K562 (cell line): ENCODE data around the gene CHMP4B. TPM values are rescaled to one million over a fixed set of nuclear protein-coding genes. Genes with fewer than 3 reads are reported as not detected.

Source experiments
- ATF1 ChIP-seq, 2 experiments: fragments of 450-650 bp in 1 of 2; IDR thresholded peaks; 2 replicates each; pipeline ENCODE4 v1.6.1; 2016; ENCODE audit warnings: missing compliant biosample characterization in 1 of 2, missing genetic modification characterization in 1 of 2
- CEBPZ ChIP-seq: fragments of 150-350 bp; IDR thresholded peaks from 2 replicates; pipeline ENCODE4 v1.6.1; 2014; ENCODE audit warnings: low read depth, mild to moderate bottlenecking, low read length, borderline replicate concordance
- DACH1 ChIP-seq: fragments of 450-650 bp; IDR thresholded peaks from 2 replicates; pipeline ENCODE4 v1.6.1; 2018; ENCODE audit not compliant: partially characterized antibody
- HDAC6 ChIP-seq: IDR thresholded peaks from 2 replicates; pipeline ENCODE4 v1.6.1; 2012; ENCODE audit warnings: low read depth, mild to moderate bottlenecking, control low read depth, inconsistent platforms, low read length, moderate library complexity
- HSF4 ChIP-seq: fragments of 250-450 bp; sonication (Bioruptor Pico); IDR thresholded peaks from 2 replicates; pipeline ENCODE4 v2.1.2; 2022; ENCODE audit warnings: mild to moderate bottlenecking, moderate library complexity, borderline replicate concordance
- SRSF7 ChIP-seq: fragments of 200-400 bp; formaldehyde crosslinking; optimal IDR thresholded peaks from 2 replicates; pipeline ENCODE3; 2017; ENCODE audit warnings: mild to moderate bottlenecking, low read depth, low read length
- ZBED1 ChIP-seq: IDR thresholded peaks from 2 replicates; pipeline ENCODE4 v1.6.1; 2014
- ZNF717 ChIP-seq: fragments of 250-450 bp; sonication (Bioruptor Pico); IDR thresholded peaks from 2 replicates; pipeline ENCODE4 v1.5.0; 2021
- polyA plus RNA-seq, 8 experiments: library from polyadenylated mRNA; depleted of rRNA in 4 of 8; stranded (reverse) in 5 of 8; unstranded in 3 of 8; fragments of >200 nt; fragmentation: Nextera tagmentation in 2 of 8; fragmentation: Illumina TruSeq in 1 of 8; extraction: Ambion mirVana in 2 of 8; extraction: Trizol in 1 of 8; gene quantifications; 2 replicates each; pipeline versions ENCODE4 v1.2.1 to v1.2.3, GENCODE V29; 2011 to 2014; ENCODE audit warnings: inconsistent platforms in 1 of 8, missing spikeins in 1 of 8
- total RNA-seq, 7 experiments: library from RNA; depleted of rRNA in 6 of 7; stranded (reverse); fragments of >200 nt in 6 of 7; fragmentation: Illumina TruSeq in 2 of 7; extraction: Trizol in 2 of 7; gene quantifications; 2 replicates each; pipeline versions ENCODE4 v1.2.1 to v1.2.3, GENCODE V29; 2011 to 2021; ENCODE audit warnings: low replicate concordance in 1 of 7

The CHMP4B gene
- total and polyA plus RNA-seq, 9 of the 15 experiments (the other 6 are each of a cell fraction or from before 2014, with no cell fraction given), result 1.8 to 64.7 (median 31.8) TPM

DNA sequence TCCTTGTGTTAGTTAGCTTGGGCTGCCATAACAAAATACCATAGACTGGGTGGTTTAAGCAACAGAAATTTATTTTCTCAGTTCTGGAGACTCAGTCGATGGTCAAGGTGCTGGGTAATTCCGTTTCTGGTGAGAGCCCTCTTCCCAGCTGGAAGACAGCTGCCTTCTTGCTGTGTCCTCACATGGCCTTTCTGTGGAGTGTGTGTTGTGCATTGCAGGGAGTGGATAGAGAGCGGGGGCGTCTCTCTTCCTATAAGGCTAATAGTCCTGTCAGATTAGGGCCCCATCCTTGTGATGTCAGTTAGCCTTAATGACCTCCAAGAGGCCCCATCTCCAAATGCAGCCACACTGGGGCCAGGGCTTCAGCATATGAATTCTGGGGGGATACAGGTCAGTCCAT lies 19.2 kb downstream of the CHMP4B start (continued):
- no peak for TF ChIP-seq CEBPZ
- no peak for TF ChIP-seq ZBED1
- no peak for TF ChIP-seq ATF1 (CRISPR knock-in tag; IDR thresholded peaks at IDR 0.05)
- 0 out of 2 replicates have a peak, but pooled peaks have one; percentile 13 for TF ChIP-seq ATF1 (tag; IDR thresholded peaks at IDR 0.05)
- no peak for TF ChIP-seq HSF4 (CRISPR knock-in tag)
- TF ChIP-seq ZNF717 (CRISPR knock-in tag), result no peak
- no peak for TF ChIP-seq SRSF7
- TF ChIP-seq HDAC6, result no peak
- peak; percentile 33 for TF ChIP-seq DACH1
